GM19240 (cell line): ENCODE data around the gene LSP1.

ENCODE experiments used
- DNase-seq: peaks from one replicate; pipeline ENCODE4 v3.0.0; 2011; ENCODE audit warnings: low spot score; ENCODE audit not compliant: insufficient read length

The LSP1 gene

DNA sequence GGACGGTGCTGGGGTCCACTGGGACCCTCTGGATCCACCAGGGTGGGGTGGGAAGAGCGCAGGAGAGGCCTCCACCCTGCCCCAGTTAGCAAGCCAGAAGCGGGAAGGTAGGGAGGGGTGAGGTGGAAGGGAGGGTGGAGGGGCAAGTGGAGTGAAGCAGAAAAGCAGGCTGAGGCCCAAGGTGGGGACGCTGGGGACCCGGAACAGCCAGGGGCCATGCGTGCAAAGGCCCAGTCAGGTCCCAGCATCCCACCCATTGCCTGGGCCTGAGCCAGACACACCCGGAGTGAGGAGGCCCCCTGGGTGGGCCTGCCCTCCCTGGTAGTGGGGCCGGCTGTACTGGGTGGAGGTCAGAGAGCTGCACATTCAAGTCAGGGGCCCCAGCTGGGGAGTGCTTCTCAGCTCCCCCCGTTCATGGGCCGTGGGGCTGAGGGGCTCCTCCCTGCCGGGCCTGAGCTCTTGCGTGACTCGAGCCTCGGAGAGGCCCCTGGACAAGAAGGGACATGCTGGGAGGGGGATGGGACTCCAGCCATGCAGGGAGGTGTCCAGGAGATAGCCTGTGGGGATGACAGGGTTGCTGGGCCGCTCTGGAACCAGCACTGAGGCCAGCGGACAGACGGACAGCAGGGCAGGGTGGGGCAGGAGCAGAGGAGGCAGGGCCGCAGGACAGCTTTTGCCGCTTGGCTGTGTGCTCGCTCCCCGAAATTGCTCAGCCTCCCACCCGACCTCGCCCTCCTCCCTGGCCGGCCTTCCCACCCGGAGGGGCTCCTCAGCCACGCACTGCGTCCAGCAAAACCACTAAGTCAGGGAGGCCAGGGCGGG is 74.4 kb downstream of the LSP1 start:
- DNase-seq: no peak

DNA sequence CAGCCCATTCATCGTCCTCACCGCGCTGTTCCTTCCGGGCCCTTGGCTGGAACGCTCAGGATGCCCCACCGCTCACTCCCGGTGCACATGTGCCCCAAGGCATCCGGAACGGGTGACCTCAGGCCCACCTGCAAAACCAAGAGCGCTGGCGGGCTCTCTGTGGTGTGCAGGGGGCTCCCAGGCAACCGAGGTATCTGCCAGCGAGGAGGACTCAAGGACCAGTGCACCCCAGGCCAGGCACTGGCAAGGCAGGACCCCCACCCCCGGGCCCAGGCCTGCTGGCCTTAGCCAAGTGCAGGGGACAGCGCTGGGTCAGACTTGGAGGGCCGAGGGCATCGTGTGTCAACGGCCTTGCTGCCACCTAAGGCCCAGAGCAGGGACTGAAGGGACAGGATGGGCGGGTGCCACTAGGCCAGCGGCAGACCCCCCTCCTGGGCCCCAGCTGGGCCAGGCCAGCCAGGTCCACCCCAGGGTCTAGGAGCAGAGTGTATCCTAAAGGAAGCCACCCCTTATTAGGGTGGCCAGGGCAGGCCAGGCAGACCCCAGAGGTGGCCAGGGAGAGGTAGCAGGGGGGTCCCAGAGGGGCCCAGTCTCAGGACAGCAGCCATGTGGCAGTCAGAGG is 75.1 kb downstream of the LSP1 start:
- DNase-seq: no peak

DNA sequence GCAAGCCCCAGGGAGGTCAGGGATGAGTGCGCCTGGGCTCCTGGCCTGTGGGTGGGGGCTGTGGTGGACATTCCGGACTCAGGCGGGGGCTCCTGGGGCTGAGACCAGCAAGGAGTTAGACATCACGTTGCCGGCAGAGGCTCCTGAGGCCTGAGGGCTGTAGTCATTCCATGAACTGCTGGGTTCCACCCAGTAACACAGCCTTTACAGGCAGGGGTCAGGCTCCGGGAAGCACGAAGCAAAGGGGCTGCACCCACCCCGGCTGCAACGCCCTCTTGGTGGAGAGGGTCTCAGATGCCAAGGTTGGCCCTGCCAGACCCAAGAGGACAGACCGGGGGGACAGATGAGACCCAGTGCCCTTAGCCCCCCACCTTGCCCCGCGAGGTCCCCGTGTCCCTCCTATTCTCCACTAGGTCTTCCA is 75.6 kb downstream of the LSP1 start:
- DNase-seq: no peak

DNA sequence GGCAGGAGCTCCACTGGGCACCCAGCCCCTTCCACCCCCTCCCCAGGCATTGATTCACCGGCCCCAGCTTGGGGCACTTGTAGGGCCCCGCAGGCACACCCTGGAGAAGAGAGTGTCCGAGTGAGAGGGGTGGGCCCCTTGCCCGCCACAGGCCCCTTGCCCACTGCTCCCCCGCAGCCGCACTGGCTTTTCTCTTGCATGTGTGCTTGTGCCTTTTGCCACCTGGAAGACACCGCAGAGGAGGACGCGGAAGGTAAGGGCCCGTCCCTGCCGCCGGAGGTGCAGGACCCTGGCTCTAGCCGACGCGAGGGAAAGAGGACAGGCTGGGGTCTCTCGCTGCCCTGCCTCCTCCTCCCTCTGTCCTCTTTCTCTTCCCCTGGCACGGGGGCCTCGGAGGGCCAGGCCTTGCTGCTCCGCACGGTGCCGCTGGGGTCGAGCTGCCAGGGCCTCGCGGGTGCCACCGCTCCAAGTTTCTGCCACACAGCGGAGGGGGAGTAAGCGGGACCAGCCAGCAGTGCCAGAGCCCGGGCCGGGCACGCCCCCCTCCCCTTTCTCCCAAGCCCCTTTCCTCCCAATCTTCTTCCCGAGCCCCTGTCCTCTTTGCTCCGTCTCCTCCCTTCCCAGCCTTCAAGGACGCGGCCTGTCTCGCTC is 76.1 kb downstream of the LSP1 start:
- no peak for DNase-seq

DNA sequence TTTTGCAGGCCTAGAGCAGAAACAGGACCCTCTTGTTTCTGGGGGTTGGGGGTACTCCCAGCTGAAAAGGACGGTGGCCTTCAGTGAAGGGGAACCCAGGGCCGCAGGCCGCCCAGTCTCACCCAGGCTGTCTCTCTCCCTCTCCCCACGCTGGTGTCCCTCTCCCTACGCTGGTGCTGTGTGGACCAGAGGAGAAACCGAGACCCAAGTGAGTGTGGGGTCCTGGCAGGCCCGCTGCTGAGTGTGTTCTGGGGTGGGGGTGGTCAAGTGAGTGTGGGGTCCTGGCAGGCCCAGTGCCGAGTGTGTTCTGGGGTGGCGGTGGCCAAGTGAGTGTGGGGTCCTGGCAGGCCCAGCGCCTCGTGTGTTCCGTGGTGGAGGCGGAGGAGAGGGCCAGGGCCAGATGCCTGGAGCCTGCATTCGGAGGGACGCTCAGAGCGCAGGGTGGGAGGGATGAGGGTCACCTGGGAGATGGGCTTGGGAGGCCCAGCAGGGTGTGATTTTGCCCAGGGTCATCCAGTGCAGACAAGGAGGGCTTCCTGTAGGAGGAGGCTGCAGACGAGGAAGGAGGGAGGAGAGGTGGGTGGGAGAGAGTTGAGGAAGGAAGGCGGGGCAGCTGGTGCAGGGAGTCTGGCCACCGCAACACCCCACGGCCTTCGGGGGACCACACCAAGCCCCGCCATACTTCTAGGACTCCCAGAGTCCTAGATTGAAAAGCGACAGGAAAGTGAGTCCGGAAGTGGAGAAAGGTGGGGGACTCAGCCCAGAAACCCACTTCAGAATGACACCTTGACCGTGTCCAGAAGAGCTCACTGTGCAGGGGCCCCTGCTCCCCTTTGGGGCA is 77.0 kb downstream of the LSP1 start:
- DNase-seq: no peak

DNA sequence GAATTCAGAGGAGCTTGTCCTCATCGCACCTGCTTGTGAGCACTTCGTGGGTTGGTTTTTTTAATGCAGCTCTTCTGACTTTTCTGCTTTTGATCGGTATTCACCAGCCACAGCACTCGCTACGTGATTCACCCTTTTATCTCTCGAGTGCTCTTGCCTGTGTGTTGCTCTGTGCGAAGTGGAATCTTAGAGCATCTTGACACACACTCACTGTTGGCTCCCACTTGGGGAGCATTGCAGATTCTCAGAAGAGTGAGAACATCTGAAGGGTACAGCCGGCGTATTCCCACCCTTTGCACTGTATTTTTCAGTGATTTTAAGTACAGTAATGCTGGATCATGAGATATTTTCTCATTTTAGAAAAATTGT is 77.6 kb downstream of the LSP1 start:
- DNase-seq: no peak

DNA sequence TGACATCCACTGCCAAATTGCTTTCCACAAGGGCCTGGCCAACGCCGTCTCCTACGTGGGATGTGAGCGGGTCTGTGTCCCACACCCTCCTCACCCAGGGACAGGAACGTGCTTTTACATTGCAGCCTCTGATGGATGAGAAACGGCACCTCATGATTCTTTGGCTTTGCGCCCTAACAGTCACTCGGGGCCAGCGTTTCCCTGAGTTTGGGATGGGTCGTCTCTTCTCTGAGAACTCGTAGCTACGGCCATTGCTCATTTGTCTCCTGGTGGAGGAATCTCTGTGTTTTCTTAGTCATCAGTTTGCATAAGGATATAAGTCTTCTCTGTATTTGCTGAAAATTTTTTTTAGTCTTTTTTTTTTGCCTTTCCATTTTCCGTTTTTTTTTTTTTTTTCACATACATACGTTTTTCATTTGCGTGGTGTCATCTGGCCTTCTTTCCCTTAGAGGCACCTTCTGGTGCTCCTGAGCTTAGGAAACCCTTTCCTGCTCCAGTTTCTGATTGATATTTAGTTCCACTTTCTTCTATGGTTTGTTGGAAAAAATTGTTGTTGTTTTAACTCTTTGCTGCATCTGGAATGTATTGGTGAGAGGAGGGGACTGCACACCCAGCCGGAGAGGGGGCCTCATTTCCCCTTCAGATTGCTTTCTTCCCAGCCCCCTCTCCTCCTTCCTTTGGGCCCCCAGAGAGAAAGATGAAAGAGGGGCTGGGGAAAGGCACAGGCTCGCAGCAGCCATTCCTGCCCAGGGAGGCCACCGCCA is 78.6 kb downstream of the LSP1 start:
- DNase-seq: no peak

DNA sequence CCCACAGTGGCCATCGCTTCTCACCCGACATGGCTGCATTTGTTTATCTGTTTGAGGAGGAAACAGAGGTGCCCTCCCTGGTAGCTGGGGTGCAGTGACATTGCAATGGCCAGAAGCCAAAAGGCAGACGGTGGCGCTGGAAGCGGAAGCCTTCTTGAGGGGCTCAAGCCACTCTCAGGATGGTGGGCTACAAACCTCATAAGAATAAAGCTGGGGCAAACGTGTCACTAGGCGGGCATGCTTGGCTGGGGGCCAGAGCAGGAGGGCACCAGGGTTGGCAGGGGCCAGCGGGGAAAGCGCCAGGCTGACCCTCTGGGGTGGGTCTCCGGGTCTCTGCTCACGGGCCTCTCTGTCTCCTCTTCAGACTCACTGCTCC is 79.2 kb downstream of the LSP1 start:
- DNase-seq: no peak

DNA sequence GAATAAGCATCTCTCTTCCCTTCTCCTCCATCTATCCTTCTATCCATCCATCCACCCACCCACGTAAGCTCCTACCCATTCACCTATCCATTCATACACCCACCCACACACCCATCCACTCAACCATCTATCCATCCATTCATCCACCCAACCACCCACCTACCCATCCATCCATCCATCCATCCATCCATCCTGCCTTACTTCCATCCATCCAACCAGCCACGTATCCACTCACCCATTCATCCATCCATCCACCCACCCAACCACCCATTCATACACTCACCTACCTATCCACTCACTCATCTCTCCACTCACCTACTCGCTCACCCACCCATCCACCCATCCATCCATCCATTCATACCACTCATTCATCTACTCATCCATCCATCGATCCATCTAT is 79.8 kb downstream of the LSP1 start:
- DNase-seq: no peak

DNA sequence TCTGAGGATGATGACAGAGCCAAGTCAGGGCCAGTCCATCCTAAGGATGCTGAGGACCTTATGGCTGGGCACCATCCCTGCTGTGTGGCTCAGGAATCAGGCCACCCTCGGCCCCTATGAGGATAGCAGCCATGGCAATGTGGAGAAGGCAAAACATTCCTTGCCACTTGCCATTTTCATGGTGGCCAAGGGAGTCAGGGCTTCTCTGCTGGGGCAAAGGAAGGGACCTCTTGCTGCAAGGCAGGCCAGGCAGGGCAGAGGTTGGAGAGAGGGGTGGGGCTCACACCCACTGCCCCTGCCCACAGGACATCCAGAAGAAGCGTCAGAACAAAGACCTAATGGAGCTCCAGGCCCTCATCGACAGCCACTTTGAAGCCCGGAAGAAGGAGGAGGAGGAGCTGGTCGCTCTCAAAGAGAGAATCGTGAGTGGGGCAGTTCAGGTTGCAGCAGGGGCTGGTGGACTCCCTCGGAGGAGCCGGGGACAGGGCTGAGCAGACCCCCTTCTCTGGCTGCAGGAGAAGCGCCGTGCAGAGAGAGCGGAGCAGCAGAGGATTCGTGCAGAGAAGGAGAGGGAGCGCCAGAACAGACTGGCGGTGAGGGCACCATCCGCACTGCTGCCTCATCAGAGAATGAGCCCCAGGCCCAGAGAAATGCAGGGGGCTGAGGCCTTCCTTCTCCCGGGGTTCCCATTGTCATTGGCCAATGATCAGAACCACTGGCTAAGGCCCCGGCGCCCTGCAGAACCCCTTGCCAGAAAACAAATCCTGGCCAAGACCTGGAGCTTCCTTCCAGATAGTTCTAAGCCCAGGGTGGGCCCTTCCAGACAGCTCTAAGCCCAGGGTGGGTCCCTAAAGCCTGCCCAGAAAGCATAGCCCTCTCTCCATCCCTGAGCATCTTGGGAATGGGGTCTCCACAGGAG is 80.8 kb downstream of the LSP1 start:
- DNase-seq: no peak

DNA sequence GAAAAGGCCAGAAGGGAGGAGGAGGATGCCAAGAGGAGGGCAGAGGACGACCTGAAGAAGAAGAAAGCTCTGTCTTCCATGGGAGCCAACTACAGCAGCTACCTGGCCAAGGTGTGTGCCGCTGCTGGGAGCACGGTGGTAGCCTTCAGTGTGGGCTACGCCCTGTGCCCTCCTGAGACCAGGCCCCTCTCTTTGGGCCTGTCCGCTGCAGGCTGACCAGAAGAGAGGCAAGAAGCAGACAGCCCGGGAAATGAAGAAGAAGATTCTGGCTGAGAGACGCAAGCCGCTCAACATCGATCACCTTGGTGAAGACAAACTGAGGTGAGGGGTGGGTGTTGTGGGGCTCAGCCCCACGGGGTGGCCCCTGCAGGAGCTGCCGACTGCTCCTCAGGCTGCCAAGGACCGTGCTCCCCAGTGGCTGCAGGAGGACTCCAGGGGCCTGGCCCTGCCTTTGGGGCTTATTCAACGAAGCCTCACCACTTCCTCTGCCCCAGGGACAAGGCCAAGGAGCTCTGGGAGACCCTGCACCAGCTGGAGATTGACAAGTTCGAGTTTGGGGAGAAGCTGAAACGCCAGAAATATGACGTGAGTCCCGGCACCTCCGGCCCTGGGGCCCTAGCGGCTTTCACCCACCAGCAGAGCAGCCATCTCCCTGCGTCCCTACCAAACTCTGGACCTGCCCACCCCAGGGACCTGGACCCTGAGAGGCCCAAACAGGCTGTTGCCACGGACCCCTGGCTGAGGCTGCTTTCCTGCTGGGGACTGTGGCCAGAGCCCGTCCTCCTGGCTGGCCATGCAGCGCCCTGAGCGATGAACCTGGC is 81.7 kb downstream of the LSP1 start:
- no peak for DNase-seq

DNA sequence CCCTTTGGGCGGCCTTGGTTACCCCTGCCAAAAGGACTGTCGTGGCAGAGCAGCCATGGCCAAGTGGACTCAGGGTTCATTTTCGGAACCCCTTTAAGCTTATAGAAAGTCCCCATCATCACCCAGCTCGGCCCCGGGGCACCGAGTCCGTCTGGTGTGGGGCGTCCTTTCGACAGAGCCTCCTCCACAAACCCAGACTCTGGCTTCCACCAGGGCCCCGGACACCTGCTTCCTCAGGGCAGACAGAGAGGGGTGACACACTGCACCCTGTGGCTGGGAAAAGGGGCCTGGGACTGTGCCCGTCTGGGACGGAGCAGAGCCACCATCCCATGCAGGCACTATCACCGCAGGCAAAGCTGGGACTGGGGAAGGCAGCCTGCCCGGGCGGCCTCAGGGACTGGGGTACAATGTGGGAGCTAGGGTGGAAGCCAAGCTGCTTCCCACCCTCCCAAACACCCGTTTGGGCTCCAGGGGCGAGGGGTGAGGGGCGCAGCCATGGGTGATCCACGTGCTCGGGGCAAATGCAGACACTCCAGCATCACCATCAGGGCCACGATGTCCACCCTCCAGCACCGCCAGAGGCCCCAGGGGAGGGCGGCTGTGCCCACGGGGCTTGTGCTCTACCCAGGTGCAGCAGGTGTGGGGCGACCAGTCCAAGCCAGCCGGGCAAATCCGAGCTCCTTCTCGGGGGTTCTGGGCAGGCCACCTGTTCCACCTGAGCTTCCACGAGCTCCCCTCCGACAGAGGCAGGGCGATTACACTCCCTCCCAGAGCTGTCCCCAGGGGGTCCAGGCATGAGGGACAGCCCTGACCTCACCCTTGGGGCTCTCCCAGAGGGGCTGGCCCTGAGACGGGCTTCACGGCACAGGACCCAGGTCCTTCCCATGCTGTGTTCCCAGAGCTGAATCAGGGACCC is 82.5 kb downstream of the LSP1 start:
- DNase-seq: no peak

DNA sequence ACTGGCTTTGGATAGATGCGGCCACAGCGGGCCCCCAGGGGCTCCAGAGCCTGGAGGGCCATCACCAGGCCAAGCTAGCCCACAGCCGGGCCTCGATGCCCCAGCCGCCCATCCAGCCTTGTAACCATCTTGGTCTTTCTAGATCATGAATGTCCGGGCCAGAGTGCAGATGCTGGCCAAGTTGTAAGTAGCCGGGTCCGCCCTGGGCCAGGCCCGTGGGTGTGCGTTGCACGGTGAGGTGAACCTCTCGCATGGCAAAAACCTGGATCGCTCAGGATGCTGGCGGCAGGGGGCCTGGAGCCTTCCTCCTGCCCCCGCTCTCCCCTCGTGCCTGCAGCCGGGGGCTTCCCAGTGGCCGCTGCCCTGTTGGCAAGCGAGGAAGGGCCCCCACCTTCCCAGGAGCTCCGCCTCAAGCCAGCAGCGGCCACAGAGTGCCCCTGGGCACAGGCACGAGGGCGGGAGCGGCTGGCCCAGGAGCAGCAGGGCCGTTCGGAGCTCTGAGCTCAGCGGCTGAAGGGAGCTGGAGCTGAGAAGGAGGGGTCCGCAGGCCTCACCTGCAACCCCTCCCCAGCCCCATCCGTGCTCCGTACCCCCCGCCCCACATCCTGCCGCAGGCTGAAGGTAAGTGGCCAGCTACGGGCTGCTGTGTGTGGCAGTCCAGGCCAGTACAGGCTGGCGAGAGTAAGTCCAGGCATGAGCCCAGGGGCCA is 83.3 kb downstream of the LSP1 start:
- DNase-seq: no peak

DNA sequence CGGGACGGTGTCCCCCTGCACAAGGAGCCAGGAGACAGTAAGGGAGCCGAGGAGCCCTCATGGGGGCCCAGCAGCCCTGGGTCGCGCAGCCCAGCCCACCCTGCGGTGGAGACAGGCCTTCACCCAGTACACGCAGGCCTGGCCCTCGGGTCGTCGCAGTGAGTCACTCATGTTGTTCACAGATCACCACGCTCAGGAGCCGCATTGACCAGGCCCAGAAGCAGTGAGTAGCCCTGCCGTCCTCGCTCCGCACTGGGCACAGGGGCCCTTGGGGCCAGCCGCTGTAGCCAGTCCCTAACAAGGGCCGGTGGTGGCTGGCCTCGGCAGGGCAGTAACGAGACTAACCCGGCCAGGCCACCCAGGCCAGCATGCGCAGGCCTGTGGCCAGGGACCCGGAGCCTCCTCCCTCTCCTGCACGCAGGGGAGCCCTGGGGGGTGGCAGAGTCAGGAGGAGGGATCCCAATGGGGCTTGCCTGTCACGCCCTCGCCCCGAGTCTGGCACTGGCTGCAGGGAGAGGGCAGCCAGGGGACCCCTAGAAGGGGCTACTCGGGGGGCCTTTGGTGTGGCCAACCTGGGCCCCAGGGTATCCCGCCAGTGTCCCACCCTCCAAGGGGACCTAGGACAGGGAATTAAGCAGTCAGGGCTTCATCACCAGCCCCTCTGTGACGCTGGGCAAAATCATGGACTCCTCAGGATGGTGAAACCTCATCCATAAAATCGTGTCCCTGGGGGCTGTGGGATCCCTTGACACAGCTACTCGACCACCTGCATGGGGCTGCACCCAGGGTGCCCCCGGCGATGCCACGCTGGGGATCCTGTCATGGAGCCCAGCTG is 84.1 kb downstream of the LSP1 start:
- DNase-seq: no peak

DNA sequence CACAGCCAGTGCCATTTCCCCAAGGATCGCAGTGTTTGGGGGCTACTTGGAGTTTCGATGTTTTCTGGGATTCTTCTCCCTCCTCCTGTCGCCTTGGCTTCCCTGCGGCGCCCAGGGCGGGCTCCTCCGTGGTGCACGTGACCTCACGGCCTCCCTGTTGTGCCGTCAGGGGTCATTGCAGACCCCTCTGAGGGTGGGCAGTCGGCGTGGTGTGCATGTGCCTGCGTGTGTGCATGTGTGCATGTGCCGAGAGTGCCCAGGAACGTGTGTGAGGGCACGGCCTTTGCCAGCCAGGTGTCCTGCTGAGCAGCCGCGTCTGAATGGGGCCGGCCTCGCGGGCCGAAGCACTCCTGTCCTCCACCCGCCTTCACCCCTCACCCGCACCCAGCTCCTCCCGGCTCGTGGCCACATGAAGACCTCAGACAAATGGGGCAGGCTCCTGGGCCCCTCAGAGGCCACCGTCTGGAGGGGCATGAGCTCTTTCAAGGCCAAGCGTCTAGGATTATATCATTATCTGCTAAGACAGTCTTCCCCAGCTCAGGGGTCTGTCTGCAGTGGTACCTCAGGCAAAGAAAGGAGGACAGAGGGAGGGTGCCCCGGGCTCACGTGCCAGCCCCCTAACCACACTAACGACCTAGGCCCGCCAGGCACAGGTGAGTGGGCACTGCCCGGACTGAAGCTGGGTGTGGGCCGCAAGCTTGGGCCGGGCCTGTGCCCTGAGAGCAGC is 84.9 kb downstream of the LSP1 start:
- no peak for DNase-seq
